Esophagus muscularis mucosa (tissue), 3 donors: ENCODE measurements around the gene PRDM1.

ENCODE experiments used
- CTCF ChIP-seq, 3 experiments: fragments of 200-600 bp in 2 of 3; fragments of 450-650 bp in 1 of 3; sonication (generic) in 2 of 3; IDR thresholded peaks; one replicate each; pipeline ENCODE4 v1.5.1; 2017 to 2019; ENCODE audit warnings: antibody characterized with exemption in 3 of 3, mild to moderate bottlenecking in 2 of 3, moderate library complexity in 1 of 3
- POLR2A ChIP-seq: fragments of 450-650 bp; IDR thresholded peaks from one replicate; pipeline ENCODE4 v1.6.1; 2017; ENCODE audit warnings: antibody characterized with exemption, moderate library complexity, mild to moderate bottlenecking, low read depth

DNA sequence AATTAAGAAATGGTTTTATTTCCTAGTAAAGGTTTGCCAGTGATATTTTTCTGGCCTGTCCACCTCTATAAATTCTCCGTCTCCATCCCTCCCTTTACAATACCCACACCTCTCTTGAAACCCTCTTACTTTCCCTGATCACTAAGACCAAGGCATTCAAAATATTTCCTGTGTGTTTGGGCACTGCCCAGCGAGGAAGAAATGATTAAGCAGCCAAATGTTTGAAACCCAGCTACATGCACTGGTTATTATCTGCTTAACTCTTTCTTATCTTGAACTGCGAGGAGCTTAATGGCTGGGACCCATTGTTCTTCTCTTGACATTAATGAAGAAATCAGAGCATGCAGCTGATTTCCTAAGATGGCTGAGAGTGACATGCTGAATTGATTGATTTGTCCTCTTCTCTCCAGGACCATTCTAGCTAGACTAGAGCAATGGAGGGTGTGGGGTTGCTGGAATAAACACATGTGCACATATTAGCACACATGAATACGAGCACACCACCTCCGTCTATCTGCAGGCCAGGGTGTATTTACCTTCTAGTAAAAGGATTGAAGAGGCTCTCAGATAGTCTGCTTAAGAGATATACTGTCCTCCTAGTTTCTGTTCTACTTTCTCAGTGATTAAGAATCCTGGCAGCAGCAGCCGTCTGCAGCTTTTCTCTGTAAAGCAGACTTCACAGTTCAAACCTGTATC, 46.1 kb upstream of the PRDM1 start:
- TF ChIP-seq CTCF (IDR thresholded peaks at IDR 0.05) = no peak
- TF ChIP-seq POLR2A = no peak
